ENCODE data around the gene PIGB. TPM values are rescaled to one million over a fixed set of nuclear protein-coding genes. Genes with fewer than 3 reads are reported as not detected.

Gene PIGB
- total RNA-seq, 1 donor from 2014 or later: 14.6 TPM

GRCh38 chr15:55343168-55343567 lies 24.1 kb downstream of the PIGB start:
- no peak for TF ChIP-seq CTCF (conservative IDR thresholded peaks at IDR 0.05)
- H3K4me3 Mint-ChIP-seq: no peak overlapping the region
- peak overlapping the region; percentile 27 for H3K27ac Mint-ChIP-seq (ENCODE audit: unreplicated experiment)
- H3K36me3 Mint-ChIP-seq (ENCODE audit: low read depth): peaks cover 4% of the 10 kb centered on the region
- H3K4me1 Mint-ChIP-seq: peaks cover 15% of the 10 kb centered on the region
- H3K27me3 Mint-ChIP-seq (ENCODE audit: low read depth): no peaks in the 10 kb centered on the region
- DNase-seq (ENCODE audit: low read depth, low spot score): no peak
- no peaks in the 10 kb centered on the region for H3K9me3 Mint-ChIP-seq

- TF ChIP-seq CTCF (conservative IDR thresholded peaks at IDR 0.05): no peak
- Mint-ChIP-seq H3K27ac (ENCODE audit: unreplicated experiment) (peak overlapping the region; percentile 5), H3K36me3 (ENCODE audit: low read depth) (peaks cover 8% of the 10 kb centered on the region), H3K4me1 (peaks cover 15% of the 10 kb centered on the region), H3K4me3 (no peak overlapping the region), H3K9me3 (no peaks in the 10 kb centered on the region), H3K27me3 (ENCODE audit: low read depth) (no peaks in the 10 kb centered on the region)
- no peak for DNase-seq (ENCODE audit: low read depth, low spot score)
Observed at GRCh38 chr15:55344206-55344605, 25.2 kb downstream of the PIGB start.

GRCh38 chr15:55348281-55348778 lies 29.3 kb downstream of the PIGB start:
- peaks cover 12% of the 10 kb centered on the region for H3K36me3 Mint-ChIP-seq (ENCODE audit: low read depth)

GRCh38 chr15:55349282-55349681 lies 30.3 kb downstream of the PIGB start:
- Mint-ChIP-seq H3K4me1 (peaks cover under 1% of the 10 kb centered on the region), H3K36me3 (ENCODE audit: low read depth) (peaks cover 12% of the 10 kb centered on the region), H3K27ac (ENCODE audit: unreplicated experiment) (no peak overlapping the region), H3K9me3 (peaks cover 3% of the 10 kb centered on the region), H3K4me3 (no peak overlapping the region), H3K27me3 (ENCODE audit: low read depth) (no peaks in the 10 kb centered on the region)
- TF ChIP-seq CTCF (conservative IDR thresholded peaks at IDR 0.05): no peak
- no peak for DNase-seq (ENCODE audit: low read depth, low spot score)

More at GRCh38 chr15:55348281-55348778, 29.3 kb downstream of the PIGB start:
- no peak overlapping the region for H3K27ac Mint-ChIP-seq (ENCODE audit: unreplicated experiment)
- no peak for DNase-seq (ENCODE audit: low read depth, low spot score)
- H3K27me3 Mint-ChIP-seq (ENCODE audit: low read depth): no peaks in the 10 kb centered on the region
- H3K4me1 Mint-ChIP-seq: peaks cover 9% of the 10 kb centered on the region
- peaks cover 3% of the 10 kb centered on the region for H3K9me3 Mint-ChIP-seq
- no peak for TF ChIP-seq CTCF (conservative IDR thresholded peaks at IDR 0.05)
- H3K4me3 Mint-ChIP-seq: no peak overlapping the region

- Mint-ChIP-seq H3K4me3 (no peak overlapping the region), H3K27me3 (ENCODE audit: low read depth) (no peaks in the 10 kb centered on the region), H3K9me3 (peaks cover 3% of the 10 kb centered on the region), H3K36me3 (ENCODE audit: low read depth) (peaks cover 19% of the 10 kb centered on the region), H3K27ac (ENCODE audit: unreplicated experiment) (no peak overlapping the region), H3K4me1 (no peaks in the 10 kb centered on the region)
- TF ChIP-seq CTCF (conservative IDR thresholded peaks at IDR 0.05): no peak
- no peak for DNase-seq (ENCODE audit: low read depth, low spot score)
Observed at GRCh38 chr15:55353025-55353424, 34.0 kb downstream of the PIGB start.

Data from neural crest cell (in vitro differentiated cells).